ENCODE data around the gene PRDM2.

PRDM2 gene

GRCh38 chr1:13812456-13813397, 112.7 kb downstream of the PRDM2 start:
- TF ChIP-seq ZC3H10 (CRISPR knock-in tag; IDR thresholded peaks at IDR 0.05) (no peak), POU6F1 (CRISPR knock-in tag; IDR thresholded peaks at IDR 0.05; ENCODE audit: borderline replicate concordance, low read depth) (no peak), GLIS3 (CRISPR knock-in tag; IDR thresholded peaks at IDR 0.05) (no peak), TSHZ2 (CRISPR knock-in tag; IDR thresholded peaks at IDR 0.05) (no peak), CREB5 (CRISPR knock-in tag; IDR thresholded peaks at IDR 0.05; ENCODE audit: low read depth) (no peak), ISL1 (CRISPR knock-in tag; IDR thresholded peaks at IDR 0.05) (no peak), ZFP3 (CRISPR knock-in tag; IDR thresholded peaks at IDR 0.05) (no peak), ZNF8 (CRISPR knock-in tag; IDR thresholded peaks at IDR 0.05) (no peak), ARNTL (CRISPR knock-in tag; IDR thresholded peaks at IDR 0.05; ENCODE audit: borderline replicate concordance, low read depth) (no peak), TOX (CRISPR knock-in tag; IDR thresholded peaks at IDR 0.05; ENCODE audit: borderline replicate concordance) (no peak), ZNF70 (CRISPR knock-in tag; IDR thresholded peaks at IDR 0.05) (no peak)
- ATAC-seq = no peak

GRCh38 chr1:13813398-13814012, 113.5 kb downstream of the PRDM2 start:
- TF ChIP-seq PPARA (CRISPR knock-in tag; IDR thresholded peaks at IDR 0.05; ENCODE audit: borderline replicate concordance) (no peak), RARB (CRISPR knock-in tag; IDR thresholded peaks at IDR 0.05) (no peak)
- ATAC-seq = no peak

GRCh38 chr1:13814131-13814530, 114.1 kb downstream of the PRDM2 start:
- no peak for TF ChIP-seq ZFP30 (CRISPR knock-in tag; IDR thresholded peaks at IDR 0.05)
- no peak for TF ChIP-seq ZNF70 (CRISPR knock-in tag; IDR thresholded peaks at IDR 0.05)
- TF ChIP-seq ZNF565 (CRISPR knock-in tag; conservative IDR thresholded peaks at IDR 0.05; ENCODE audit: low read depth) = no peak
- no peak for TF ChIP-seq ARNTL (CRISPR knock-in tag; IDR thresholded peaks at IDR 0.05; ENCODE audit: borderline replicate concordance, low read depth)
- TF ChIP-seq CREB5 (CRISPR knock-in tag; IDR thresholded peaks at IDR 0.05; ENCODE audit: low read depth) = no peak
- TF ChIP-seq ISL1 (CRISPR knock-in tag; IDR thresholded peaks at IDR 0.05) = no peak
- no peak for ATAC-seq

- TF ChIP-seq ZNF70 (CRISPR knock-in tag; IDR thresholded peaks at IDR 0.05) (no peak), ESRRG (CRISPR knock-in tag; IDR thresholded peaks at IDR 0.05) (no peak), BACH2 (CRISPR knock-in tag; IDR thresholded peaks at IDR 0.05; ENCODE audit: borderline replicate concordance) (no peak), PATZ1 (CRISPR knock-in tag; IDR thresholded peaks at IDR 0.05; ENCODE audit: borderline replicate concordance) (no peak), TOX (CRISPR knock-in tag; IDR thresholded peaks at IDR 0.05; ENCODE audit: borderline replicate concordance) (no peak), ARNTL (CRISPR knock-in tag; IDR thresholded peaks at IDR 0.05; ENCODE audit: borderline replicate concordance, low read depth) (no peak), PPARA (CRISPR knock-in tag; IDR thresholded peaks at IDR 0.05; ENCODE audit: borderline replicate concordance) (no peak), OSR1 (CRISPR knock-in tag; IDR thresholded peaks at IDR 0.05) (no peak), TCF4 (CRISPR knock-in tag; IDR thresholded peaks at IDR 0.05; ENCODE audit: borderline replicate concordance) (no peak), ZNF8 (CRISPR knock-in tag; IDR thresholded peaks at IDR 0.05) (no peak), SNAI2 (CRISPR knock-in tag; IDR thresholded peaks at IDR 0.05) (no peak), ISL1 (CRISPR knock-in tag; IDR thresholded peaks at IDR 0.05) (no peak), ZFP30 (CRISPR knock-in tag; IDR thresholded peaks at IDR 0.05) (no peak), CSDC2 (CRISPR knock-in tag; IDR thresholded peaks at IDR 0.05) (no peak)
- ATAC-seq = no peak
Measured at GRCh38 chr1:13816016-13816760, 116.2 kb downstream of the PRDM2 start.

Data from SK-N-SH treated with all-trans-retinoic acid at 6 μM for 48 hours (cell line).